GM21515 (cell line): ENCODE results near the gene FOXP2.
"Not testable (repeated sequence)": the region's sequence is repeated elsewhere in the genome, so short reads cannot be mapped to it uniquely, and the experiment has no call there.

Experiments
- ATAC-seq: cut with Tn5 transposase; IDR thresholded peaks from one replicate; pipeline ENCODE4 v1.9.1; 2021; ENCODE audit not compliant: unreplicated experiment

The FOXP2 gene

DNA sequence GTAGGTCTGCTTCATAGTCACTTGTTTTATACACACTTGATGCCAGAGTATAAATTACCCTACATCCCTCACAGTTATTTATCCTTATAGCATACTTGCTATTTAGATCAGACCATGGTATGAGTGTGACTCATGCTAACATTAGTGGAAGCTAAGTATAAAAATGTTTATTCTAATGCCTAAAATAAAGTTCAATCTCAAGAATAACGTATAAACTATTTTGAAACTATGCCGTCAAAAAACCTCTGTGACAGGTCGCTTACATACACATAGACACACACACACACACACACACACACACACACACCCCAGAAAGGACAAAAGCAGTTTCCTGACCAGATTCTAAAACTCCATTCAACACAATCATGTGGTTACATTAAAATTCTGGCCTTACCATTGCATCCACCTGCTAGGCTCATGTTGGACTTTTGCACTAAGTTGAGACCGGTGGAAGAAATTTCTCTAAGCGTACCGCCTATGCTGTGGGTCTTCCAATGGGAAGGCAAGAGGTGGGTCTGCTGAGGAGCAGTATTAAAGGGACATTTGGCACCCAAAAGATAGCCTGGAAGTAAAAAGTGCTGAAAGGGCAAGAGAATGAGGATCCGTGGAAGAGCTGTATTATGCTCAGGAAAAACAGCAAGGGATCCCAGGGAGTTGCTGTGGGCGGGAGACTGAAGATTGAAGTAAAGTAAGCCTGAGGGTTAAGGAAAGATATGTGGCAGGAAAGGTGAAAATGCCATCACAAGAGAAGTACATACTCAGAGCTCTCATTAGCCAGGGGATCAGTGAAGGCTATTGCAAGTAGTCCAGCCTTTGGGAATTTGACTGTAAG is 5.0 kb downstream of the FOXP2 start:
- ATAC-seq: no peak

DNA sequence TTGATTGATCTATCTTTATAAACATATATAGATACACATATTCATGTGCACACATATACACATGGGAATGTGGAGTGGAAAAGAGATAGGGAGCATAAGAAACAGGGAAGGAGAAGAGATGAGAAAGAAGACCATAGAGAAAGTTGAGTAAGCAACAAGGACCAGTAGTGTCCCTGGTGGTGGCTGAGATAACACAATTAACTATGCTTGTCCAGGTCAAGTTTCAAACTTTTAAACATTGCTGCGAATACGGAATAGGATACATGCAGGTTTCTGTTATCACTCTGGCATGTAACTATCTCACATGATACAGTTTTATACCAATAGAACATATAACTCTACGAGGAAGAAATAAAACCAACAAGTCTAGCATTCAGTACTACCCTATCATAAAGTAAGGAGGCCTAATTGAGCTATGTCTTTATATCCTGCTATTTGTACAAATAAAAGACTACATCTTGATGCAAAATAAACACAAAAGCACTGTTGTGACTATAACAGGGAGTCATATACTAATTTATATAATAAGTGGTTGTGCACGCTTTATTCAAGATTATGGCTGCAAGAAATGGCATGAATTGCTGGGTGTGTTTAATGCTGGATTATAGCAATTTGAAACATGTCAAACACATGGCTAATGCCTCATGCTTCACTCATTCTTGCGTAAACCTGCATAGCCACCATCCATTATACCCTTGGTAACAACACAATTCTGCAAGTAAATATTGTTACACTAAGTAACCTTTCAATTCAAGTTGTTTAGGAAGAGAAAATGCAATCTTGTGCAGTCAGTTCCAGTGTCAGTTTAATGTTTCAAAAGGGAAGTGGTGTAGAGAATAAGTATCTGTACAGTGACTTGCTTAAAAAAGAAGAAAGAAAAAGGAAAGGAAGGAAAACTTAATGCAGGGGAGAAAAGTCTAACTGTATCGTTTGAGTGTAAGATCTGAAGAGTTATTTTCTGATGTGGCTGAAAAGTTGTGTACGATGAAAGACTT is 8.2 kb downstream of the FOXP2 start:
- ATAC-seq: no peak

GRCh38 chr7:114426382-114426781 is 11.8 kb downstream of the FOXP2 start:
- ATAC-seq: no peak

GRCh38 chr7:114426824-114427223 is 12.2 kb downstream of the FOXP2 start:
- ATAC-seq: no peak

- ATAC-seq: no peak
Observed at GRCh38 chr7:114428211-114428610, 13.6 kb downstream of the FOXP2 start.

GRCh38 chr7:114431189-114431588 is 16.6 kb downstream of the FOXP2 start:
- ATAC-seq: no peak

- no peak for ATAC-seq
Observed at GRCh38 chr7:114432061-114432460, 17.4 kb downstream of the FOXP2 start.

GRCh38 chr7:114432703-114433102 is 18.1 kb downstream of the FOXP2 start:
- no peak for ATAC-seq

GRCh38 chr7:114439581-114439980 is 25.0 kb downstream of the FOXP2 start:
- ATAC-seq: no peak

DNA sequence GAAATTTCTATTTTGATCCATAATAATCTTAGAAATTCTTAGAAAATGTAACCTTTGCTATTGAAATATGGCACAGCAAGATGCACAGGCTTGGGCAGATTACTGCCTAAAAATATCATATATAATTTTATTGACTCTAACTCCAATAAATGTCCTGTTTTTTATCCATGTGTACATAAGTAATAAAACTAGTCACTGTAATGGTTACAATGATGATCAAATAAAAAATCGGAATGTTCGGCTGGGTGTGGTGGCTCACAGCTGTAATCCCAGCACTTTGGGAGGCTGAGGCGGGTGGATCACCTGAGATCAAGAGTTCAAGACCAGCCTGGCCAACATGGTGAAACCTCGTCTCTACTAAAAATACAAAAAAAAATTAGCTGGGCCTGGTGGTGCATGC is 26.3 kb downstream of the FOXP2 start:
- not testable (repeated sequence) for ATAC-seq

DNA sequence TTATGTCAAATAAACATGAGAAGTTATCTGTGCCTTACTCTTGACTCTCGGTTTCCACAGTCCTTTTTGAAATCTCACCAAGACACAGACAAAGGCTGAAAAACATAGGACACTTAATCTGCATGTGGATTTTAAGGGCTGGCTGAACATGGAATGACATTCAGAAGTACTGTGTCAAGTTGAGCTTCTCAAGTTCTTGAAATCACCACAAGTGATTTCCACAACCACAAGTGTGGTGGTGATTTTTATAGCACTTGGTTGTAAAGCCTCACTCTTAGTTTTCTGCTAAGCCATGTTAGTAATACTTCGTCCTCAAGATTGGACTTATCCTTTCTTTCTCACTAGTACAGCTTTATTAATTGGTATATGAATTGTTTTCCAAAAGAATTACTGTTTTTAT is 29.6 kb downstream of the FOXP2 start:
- no peak for ATAC-seq

DNA sequence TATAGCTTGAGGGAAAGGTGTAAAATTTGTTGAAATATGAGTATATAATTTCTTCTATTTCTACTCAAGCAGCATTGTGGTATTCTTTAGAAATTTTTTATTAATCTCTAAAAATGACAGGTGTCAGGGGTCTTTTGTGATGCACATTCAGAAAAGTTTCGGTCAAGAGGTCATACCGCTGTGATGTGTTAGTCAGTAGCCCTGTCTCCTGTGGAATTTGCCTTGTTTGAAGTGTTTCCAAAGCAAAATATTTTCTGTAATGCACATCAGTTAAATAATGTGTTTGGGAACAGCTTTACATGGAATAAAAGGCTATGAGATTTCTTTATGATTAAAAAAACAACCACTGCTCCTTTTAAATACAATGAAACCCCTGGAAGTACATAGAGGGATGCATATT is 35.8 kb downstream of the FOXP2 start:
- ATAC-seq: no peak

- ATAC-seq: no peak
Observed at GRCh38 chr7:114459574-114459973, 45.0 kb downstream of the FOXP2 start.

GRCh38 chr7:114460021-114460420 is 45.4 kb downstream of the FOXP2 start:
- ATAC-seq: no peak

GRCh38 chr7:114466917-114467316 is 52.3 kb downstream of the FOXP2 start:
- no peak for ATAC-seq

DNA sequence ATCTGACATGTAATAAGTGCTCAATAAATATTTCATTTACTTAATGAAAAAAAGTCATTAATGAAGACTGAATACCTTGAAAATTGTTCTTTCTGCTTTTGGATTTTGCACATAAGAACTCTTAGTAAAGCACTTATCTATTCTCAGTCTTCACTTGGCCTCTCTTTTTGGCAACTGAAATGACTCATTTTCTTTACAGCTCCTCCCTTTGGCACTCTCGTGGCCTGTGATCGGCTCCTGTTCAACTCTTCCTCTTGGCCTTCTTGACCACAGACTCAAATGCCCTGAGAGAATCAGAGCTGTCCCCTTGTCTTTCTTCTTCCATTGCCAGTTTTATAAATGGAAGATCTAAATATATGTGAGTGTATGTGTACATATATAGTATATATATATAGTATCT is 54.2 kb downstream of the FOXP2 start:
- ATAC-seq: no peak

GRCh38 chr7:114472896-114473512 is 58.4 kb downstream of the FOXP2 start:
- no peak for ATAC-seq

- ATAC-seq: no peak
Observed at GRCh38 chr7:114478384-114478783, 63.8 kb downstream of the FOXP2 start.

GRCh38 chr7:114481999-114482398 is 67.4 kb downstream of the FOXP2 start:
- no peak for ATAC-seq

GRCh38 chr7:114484226-114484625 is 69.6 kb downstream of the FOXP2 start:
- no peak for ATAC-seq

- no peak for ATAC-seq
Observed at GRCh38 chr7:114487174-114487573, 72.6 kb downstream of the FOXP2 start.
